HG03060 (cell line): Measurements from ENCODE around the gene SHROOM1.

Experiments
- ATAC-seq: cut with Tn5 transposase; IDR thresholded peaks from one replicate; pipeline ENCODE4 v1.9.1; 2021; ENCODE audit warnings: low read depth, moderate number of reproducible peaks; ENCODE audit not compliant: unreplicated experiment

The SHROOM1 gene

DNA sequence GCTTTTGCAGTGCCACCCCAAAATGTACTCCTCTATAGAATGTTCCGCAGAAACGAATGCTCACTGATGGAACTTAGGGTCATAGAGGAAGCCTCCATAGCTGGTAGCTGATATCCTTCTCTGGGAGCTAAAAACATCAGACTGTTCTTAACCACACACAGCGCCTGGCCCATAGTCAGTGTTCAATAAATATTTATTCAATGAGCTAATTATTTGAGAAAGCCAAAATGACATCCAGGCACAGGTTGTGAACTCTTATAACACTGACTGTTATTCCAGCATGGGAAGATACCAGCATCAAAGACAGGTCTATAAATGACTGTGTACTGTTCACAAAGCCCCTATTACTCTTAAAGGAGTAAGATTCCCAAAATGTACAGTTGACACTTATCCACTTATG lies 22.9 kb upstream of the SHROOM1 start:
- ATAC-seq, result no peak

DNA sequence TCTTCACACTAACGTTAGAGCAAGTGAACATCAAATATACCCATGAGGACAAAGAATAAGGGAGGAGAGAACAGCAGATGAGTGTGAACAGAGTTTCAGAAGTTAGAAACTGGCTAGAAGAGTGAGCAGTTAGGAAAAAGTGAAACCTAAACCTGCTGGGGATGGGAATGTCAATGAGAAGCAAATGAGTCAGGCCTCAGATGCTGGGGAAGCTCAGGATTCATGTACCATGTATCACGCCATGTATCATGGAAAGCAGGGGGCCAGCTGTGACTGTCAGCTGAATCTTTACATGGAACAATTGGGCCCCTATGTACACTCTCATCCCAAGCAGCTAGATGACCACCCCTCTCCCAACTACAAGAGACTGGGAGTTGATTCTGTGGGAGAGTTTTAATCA lies 19.6 kb upstream of the SHROOM1 start:
- ATAC-seq, result no peak

DNA sequence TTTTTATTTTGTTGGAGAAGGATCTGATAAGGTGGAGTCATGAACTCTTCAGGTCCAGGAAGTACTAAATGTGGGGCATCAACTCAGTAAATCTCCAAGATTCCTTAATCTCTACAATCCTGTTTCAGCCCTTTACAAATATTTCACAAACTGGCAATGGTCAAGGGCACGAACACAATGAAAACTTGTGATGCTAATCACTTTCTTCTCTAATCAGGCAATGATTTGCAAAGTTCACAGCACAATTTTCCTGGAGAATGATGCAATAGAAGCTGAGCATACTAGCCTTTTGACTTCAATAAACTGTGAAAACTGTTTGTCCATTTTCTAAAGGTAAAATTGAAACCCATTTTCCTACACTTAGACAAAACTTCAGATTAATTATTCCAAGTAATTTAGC lies 18.9 kb upstream of the SHROOM1 start:
- ATAC-seq, result no peak

DNA sequence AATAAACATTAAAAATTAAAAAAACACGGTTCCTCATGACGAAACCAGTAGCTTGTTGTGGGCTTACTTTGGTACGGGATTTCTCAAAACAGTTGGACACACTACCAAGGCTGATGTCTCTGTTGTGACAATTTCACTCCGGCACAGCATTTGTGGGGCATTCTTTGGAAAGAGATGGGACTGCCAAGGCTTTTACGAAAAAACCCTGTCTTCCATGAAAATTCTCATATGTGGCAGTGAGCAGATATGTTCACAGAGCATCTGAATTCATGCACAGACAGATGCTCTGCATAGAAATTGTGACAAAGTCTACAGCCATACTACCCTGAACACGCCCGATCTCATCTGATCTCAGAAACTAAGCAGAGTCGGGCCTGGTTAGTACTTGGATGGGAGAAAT lies 17.8 kb upstream of the SHROOM1 start:
- no peak for ATAC-seq

DNA sequence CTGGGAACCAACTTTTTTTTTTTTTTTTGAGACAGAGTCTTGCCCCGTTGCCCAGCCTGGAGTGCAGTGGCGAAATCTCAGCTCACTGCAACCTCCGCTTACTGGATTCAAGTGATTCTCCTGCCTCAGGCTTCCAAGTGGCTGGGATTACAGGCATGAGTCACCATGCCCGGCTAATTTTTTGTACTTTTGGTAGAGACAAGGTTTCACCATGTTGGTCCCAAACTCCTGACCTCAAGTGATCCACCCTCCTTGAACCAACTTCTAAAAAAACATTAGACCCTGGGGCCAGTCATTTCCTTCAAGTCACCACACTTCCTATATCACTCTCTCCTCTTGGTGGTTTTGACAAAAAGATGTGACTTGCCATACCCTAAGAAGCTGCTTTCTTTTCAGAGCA lies 10.9 kb upstream of the SHROOM1 start:
- ATAC-seq, result no peak

DNA sequence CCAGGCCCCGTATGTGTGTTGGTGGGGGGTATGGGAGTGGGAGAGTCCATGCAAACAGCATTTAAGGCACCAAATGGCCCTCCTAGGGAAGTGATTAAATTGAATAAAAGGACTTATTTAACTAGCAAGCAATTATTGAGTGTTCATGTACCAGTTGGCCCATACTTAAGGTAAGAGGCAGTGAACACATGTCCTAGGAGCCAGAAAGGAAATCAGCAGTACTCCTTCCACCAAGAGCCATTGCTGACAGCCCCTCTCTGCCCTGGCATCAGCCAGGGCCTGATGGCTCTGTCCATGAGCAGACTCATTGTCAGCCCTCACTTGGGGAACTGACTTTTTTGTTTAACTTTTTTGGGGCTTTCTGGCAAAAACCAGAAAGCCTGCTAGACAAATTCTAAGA lies 10.4 kb upstream of the SHROOM1 start:
- ATAC-seq, result no peak

DNA sequence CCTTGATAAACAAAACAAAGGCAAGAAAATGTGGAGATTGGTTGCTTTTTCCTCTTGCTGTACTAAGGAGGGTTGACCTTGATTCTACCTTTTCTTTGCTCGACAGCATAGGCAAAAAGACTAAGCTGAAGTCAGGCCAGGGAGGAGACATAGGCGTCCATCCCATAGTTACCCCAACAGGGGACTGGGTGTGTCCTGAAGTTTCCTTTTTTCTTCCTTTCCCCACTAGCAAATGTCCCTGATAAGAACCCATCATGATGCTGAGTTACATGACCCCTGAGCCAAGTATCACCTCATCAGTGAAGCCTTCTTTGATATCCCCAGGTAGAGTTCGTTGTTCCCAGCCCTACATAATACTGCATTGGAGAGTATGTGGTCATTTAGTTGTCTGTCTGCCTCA lies 9.9 kb upstream of the SHROOM1 start:
- ATAC-seq, result no peak

DNA sequence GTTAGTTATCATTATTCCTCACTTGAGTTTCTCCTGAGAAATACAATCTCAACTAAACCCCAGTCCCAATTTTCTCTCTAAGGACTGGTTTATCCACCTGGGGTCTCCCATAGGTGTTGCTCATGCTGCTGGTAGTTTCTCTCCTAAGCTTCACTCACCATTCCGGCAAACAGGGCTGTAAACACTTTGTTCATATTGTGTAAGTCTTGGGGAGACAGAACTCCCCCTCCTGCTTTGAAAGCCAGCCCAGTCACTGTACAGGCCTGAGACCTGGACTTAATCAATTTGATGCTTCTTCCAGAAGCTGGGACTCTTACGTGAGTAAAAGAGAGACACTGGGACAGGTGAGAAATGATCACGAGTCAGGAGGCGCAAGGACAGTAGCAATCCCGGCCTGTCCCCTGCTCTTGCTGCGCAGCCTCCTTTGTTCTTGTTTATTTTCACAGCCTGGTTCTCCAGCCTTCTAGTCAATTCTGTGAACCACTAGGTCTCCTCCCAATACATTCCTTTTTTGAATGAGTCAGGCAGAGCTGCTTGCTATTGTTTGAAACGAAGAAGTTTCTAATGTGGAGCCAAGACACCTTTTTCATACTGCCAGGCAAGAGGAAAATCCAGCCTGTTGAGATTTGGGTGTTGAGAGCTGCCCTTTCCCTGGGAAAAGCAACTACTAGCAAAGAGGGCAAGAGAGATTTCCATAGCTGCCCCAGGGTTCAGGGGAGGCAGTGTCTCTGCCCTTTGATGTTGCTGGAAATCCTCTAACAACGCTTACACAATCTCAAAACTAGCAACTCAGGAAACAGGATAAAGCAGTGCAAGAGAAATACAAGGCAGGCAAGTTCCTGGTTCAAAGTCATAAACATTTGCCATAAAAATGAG lies 9.2 kb upstream of the SHROOM1 start:
- ATAC-seq, result no peak

DNA sequence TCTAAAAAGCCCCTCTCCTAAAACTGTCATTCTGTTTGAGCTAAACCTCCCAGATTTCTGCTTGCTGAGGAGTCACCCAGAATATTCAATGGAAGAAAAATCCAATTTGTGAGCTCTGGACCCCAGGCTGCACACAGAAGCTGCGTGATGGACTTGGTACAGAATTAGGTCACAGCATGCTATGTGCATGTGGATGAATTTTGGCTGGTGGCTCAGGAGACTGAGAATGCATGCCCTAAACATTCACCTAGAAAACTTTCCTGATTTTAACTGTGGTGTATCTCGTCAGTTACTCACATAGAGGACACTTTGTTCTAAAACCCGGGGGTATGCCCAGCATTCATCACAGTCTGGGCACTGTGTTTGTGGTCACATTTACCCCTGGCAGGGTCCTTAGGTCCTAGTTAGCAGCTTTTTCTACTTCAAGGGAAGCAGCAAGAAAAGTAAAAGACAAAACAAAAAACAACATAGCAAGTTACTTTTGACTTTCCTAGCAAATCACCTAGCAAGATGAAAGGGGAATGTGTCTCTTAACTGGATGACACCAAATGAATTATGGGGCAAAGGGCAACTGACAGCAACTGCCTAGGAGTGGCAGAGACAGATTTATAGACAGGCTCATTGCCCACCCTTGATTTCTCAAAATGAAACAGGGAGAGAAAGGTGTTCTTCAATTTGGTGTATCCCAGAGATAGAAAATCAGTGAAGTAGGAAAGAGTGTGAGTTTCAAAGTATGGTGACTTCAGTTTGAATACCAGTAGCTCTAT lies 8.3 kb upstream of the SHROOM1 start:
- no peak for ATAC-seq

DNA sequence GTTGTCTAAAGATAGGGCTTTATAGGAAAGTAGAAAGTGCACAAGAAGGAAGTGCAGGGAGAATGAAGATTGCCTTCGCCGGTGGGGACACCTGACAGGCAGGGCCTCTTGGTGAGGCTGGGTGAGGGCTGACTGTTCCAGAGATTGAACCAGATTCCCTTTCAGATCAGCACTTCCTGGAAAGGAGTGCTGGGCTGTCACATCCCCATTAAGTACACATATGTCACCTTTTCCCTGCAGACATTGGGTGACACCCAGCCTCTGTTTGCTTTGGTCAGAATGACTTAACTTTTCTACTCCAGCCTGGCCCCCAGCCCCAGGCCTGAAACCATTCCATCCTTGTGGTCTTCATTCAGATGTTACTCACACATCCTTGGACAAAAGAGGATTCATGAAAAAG lies 7.4 kb upstream of the SHROOM1 start:
- ATAC-seq, result no peak

DNA sequence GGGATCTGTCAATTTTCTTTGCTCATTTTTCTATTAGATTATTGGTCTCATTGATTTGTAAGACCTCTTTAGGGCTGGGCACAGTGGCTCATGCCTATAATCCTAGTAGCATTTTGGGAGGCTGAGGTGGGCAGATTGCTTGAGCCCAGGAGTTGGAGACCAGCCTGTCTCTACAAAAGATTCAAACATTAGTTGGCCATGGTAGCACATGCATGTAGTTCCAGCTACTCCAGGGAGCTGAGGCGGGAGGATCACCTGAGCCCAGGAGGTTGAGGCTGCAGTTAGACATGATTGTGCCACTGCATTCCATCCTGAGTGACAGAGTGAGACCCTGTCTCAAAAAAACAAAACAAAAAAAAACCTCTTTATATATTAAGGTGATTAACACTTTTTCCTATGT lies 6.4 kb upstream of the SHROOM1 start:
- ATAC-seq, result no peak

DNA sequence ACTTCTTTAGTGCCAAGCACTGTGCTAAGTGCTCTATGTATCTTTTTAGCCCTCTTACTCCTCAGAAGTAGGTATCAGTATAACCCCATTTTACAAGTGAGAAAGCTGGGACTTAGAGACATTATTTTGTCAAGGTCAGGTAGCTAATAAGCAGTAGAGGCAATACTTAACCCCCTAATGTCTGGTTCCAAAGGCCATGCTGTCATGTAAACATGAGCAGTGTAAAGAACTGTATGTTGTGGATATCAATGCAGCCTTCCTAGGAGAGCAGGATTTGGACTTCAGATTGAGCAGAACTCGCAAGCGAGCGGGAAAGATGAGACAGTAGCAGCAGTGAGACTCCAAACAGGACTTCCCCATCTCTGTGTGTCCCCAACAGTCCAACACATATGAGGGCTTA lies 3.6 kb upstream of the SHROOM1 start:
- ATAC-seq, result no peak

DNA sequence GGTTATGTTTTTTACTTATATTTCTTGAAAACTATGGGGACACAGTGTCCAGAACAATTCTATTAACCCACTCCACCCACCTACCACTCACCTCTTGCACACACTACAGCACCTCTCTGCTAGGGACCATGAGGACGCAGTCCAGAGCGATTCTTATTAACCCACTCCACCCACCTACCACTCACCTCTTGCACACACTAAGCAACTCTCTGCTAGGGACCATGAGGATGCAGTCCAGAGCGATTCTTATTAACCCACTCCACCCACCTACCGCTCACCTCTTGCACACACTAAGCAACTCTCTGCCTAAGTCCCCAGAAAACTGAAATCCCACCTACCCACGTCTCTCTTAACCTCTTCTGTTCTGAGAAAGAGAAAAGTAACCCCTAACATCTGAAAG lies 2.2 kb upstream of the SHROOM1 start:
- ATAC-seq, result no peak

DNA sequence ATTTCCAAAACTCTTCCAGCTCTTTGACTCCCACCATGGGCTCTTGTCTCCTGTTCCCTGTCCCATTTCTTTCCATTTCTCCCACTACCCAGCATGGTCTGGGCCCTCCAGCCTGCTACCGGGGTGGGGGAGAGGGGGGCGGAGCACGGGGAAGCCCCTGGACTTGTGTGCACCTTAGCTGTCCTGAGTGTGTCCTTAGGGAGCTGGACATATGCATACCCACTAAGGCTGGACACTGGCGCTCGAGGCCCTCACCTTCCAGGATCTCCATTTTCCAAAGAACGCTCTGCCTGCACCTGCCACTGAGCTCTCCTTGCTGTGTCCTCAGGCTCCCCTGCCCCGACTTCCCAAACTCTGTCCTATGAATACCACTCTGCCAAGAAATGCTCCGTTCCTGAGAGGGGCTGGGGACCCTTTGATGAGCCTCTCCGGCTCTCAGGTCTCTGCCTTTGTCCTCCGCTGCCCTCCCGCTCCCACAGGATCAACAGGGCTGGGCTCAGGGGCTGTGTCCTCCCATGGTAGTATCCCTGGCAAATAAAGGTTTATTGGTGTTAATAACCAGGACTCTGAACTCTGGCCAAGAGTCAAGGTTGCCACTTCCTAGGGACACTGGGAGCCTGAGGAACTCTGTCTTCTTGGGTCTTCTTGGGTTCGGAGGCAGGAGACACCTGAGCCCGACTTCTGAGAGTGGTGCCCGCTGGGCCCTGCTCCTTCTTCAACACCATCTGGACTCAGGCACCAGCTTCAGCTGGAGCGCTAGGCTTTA lies 831 bp upstream of the SHROOM1 start:
- ATAC-seq, result no peak

DNA sequence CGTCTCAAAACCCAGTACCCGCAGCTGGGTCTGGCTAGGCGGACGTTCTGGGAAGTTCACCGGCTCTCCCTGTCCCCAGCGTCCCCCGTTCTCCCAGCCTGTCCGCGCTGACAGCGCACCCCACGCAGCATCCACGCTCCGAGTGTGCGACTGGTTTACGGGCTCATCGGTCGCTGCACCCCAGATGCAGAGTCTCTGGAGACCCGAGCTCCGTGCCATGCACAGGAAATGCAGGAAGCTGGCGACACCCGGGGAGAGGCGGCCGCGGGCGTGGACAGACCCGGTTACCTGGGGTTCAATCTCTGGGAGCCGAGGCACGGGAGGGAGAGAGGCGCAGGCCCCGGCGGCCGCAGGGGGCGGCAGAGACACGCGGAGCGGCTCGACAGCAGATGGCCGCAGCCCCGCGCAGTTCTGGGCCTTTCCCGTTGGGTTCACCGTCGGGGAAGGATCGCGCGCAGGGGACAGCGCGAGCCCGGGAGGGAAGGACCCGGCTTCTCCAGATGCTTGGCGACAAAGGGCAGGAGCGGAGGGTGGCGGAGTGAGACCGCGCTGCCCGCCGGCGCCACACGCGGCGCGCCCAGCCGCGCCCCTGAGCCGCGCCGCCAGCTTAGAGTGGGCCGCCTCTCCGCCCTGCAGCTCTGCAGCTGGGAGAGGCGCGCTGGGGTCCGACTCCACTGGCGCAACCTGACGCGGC lies 558 bp downstream of the SHROOM1 start:
- ATAC-seq, result no peak

DNA sequence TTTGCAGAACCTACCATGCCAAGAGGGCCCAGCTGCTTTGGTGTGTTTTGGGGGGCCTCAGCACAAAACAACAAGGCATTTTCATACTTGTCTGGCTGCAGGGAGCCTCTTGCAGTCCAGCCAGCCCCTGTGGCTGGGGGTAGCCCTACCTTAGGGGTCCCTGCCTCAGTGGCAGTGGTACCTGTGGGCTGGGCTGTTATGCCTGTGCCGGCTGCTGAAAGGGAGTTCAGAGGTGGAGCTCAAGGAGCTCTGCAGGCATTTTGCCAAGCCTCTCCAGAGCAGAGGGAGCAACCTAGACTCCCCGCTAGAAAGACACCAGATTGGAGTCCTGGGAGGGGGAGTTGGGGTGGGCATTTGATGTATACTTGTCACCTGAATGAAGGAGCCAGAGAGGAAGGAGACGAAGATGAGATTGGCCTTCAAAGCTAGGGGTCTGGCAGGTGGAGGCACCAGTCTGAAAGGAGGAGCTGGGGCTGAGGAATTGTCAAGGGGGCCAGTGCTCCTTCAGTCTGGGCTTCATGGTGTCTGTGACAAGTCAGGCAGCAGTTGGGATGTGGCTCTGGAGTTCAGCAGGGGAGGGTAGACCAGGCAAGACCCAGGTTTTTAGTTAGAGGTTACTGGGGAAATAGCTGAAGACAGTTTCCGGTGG lies 1.5 kb downstream of the SHROOM1 start:
- ATAC-seq, result no peak

DNA sequence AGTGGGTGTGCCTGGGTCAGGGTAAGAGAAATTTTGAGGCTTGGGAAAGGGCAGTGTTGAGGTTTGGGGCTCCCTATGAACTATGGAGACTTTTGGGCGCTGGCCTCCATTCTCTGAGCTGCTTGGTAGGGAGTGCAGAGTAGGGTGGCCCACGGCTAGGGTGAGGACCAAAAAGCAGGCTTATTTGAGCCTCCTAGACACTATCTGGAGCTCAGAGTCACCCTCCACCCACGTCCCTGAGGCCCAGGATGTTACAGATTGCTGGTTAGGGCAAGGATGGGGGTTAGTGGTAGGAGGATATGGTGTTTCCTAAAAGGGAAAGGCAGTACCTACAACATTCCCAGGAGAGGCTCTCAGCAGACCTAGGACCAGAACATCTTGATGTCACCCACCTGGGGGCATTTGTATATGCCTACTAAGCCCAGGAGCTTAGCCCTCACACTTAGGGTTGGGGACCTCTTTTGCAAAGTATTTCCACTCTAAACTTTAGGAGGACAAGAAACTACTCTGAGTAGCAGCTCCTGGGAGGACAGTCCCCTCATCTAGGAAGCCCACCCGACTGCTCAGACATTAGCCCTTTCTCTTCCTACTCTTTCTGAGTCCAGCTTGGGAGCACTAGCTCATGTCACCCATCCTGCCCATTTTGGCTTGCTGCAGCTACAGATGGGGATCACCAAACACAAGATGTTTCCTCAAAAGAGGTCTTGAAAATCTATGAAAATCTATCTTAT lies 2.3 kb downstream of the SHROOM1 start:
- ATAC-seq, result no peak

DNA sequence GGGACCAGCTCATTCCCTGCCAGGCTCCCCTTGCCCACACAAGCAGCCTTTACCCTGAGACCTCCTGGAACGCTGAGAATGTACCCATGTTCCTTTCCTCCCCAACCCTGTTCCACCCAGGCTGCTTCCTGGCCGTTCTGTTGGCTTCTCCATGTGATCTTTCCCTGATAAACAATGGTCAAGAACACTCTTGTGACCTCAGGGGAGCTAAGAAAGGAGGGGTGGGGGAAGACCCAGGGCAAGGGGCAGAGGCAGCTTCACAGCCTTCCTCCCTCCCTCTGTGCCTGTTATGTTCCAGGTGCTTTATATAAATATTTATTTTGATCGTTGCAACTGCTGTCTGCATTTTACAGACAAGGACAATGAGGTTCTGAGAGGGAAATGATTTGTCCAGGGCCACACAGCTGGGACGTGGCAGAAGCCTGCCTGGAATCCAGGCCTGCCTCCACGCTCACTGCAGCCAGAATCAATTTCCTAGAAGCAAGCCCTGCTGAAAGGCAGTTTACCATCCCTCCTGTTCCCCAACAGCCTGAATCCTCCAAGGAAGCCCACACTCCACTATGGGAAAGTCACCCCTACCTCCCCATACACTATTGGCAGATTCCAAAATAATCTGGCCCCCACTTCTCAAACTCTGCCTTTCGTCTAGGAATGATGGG lies 3.9 kb downstream of the SHROOM1 start:
- no peak for ATAC-seq

DNA sequence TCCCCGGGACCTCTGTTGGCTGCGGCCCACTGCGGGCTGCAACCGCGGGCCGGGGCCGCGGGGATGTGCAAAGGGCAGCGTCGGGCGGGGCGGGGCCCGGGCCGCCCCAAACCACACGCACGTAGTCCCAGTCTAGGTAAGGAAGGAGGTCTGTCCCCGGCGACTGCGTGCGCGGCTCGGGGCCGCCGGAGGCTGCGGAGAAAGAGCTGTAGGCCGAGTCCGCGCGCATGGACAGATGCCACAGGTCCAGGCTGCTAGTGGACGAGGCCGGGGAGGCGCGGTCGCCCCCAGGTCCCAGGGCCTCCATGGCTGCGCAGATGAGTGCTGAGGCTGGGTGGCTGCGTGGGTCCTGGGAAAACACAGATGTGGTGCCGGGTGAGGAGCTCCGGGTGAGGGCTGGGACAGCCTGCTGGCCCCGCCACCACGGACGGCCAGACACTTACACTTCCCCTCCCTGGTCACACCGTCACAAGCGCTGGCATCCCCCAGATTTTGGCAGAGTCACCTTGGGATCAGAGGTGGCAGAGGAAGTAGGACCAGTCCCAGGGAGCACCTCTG lies 4.5 kb downstream of the SHROOM1 start:
- no peak for ATAC-seq
